C4-2B (cell line): ENCODE results near the gene HOXC6.

ENCODE experiments used
- ZFX ChIP-seq: fragments of 450-650 bp; IDR thresholded peaks from 2 replicates; pipeline ENCODE4 v1.6.1; 2017
- TF ChIP-seq, protein P1 (sequence below): fragments of 450-650 bp; conservative IDR thresholded peaks from 2 replicates; pipeline ENCODE4 v1.5.1; 2017; ENCODE audit warnings: mild to moderate bottlenecking

DNA sequence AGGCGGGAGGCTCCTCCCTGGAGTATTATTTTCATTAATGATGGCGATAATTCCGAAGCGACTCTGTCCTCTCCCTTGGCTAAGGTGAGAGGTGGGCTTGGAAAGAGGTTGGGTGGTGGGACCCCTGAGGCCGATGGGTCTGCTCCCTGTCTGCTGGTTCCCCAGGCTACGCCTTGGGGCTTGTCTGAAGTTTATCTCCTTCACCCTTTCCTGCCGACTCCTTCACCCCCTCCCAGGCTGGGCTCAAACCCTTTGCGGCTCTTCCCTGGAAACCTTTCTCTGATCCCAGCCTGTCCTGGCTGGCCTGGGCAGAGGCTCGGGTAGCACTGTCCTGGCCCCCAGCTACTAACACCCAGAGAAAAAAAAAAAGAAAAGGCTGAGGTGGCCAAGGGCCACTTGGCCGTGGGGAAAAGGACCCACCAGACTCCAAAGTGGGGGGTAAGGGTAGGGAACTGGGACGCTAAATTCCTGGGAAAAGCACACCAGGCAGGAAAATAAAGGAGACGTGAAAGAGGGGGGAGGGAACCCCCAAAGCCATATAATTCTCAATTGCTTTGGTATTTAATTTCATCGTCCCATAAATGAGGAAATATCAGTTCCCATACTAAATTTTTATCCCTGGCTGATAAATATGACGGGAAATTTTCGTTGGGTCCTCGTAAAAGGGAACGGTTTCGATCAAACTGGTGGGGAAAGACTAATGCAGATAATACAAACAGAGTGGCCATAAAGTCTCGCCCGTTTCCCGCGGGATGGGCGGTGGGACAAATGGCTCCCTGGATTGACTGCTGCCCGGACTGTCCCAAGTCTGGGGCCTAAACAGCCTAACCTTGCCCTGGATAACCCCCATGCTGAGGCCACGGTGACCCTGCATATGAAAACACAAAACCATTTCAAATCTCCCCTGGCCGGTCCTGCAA lies 45.3 kb upstream of the HOXC6 start:
- no peak for TF ChIP-seq ZFX
- TF ChIP-seq, protein P1, sequence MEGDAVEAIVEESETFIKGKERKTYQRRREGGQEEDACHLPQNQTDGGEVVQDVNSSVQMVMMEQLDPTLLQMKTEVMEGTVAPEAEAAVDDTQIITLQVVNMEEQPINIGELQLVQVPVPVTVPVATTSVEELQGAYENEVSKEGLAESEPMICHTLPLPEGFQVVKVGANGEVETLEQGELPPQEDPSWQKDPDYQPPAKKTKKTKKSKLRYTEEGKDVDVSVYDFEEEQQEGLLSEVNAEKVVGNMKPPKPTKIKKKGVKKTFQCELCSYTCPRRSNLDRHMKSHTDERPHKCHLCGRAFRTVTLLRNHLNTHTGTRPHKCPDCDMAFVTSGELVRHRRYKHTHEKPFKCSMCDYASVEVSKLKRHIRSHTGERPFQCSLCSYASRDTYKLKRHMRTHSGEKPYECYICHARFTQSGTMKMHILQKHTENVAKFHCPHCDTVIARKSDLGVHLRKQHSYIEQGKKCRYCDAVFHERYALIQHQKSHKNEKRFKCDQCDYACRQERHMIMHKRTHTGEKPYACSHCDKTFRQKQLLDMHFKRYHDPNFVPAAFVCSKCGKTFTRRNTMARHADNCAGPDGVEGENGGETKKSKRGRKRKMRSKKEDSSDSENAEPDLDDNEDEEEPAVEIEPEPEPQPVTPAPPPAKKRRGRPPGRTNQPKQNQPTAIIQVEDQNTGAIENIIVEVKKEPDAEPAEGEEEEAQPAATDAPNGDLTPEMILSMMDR, result no peak
